Endodermal cell (in vitro differentiated cells): Measurements from ENCODE around the gene C9orf57. TPM values are rescaled to one million over a fixed set of nuclear protein-coding genes. Genes with fewer than 3 reads are reported as not detected.

Source experiments
- DNase-seq: peaks from one replicate; pipeline ENCODE4 v3.0.0-alpha.2; 2017
- H3K27ac ChIP-seq: 2 replicates; pipeline ENCODE4 v1.5.1; 2013; ENCODE audit warnings: mild to moderate bottlenecking, low read depth, low read length, moderate library complexity
- H3K27me3 ChIP-seq: 2 replicates; pipeline ENCODE4 v1.6.1; 2013; ENCODE audit warnings: mild to moderate bottlenecking, low read length, moderate library complexity; ENCODE audit not compliant: insufficient read depth, control insufficient read depth, poor library complexity, severe bottlenecking
- H3K36me3 ChIP-seq: 2 replicates; pipeline ENCODE4 v1.7.0; 2013; ENCODE audit warnings: mild to moderate bottlenecking, low read length, moderate library complexity; ENCODE audit not compliant: control insufficient read depth, insufficient read depth
- H3K4me1 ChIP-seq: one replicate; pipeline ENCODE4 v1.7.0; 2013; ENCODE audit warnings: low read length; ENCODE audit not compliant: control insufficient read depth, insufficient read depth
- H3K4me3 ChIP-seq: 2 replicates; pipeline ENCODE4 v1.5.1; 2013; ENCODE audit warnings: mild to moderate bottlenecking, low read length, moderate library complexity
- H3K9ac ChIP-seq: 2 replicates; pipeline ENCODE4 v1.6.1; 2013; ENCODE audit warnings: mild to moderate bottlenecking, low read length, moderate library complexity; ENCODE audit not compliant: poor library complexity, severe bottlenecking; ENCODE audit errors: extremely low read depth
- H3K9me3 ChIP-seq: 2 replicates; pipeline ENCODE4 v1.6.1; 2013; ENCODE audit warnings: mild to moderate bottlenecking, low read length, moderate library complexity; ENCODE audit not compliant: control insufficient read depth
- H3K27ac Mint-ChIP-seq: 2 replicates; pipeline ENCODE4 v1.8.0; 2020; ENCODE audit warnings: mixed read lengths
- H3K27me3 Mint-ChIP-seq: 2 replicates; pipeline ENCODE4 v1.8.0; 2021; ENCODE audit warnings: mild to moderate bottlenecking, mixed read lengths; ENCODE audit not compliant: insufficient read depth
- H3K36me3 Mint-ChIP-seq: 2 replicates; pipeline ENCODE4 v1.8.0; 2020; ENCODE audit warnings: low read depth, mixed read lengths
- H3K4me1 Mint-ChIP-seq: 2 replicates; pipeline ENCODE4 v1.8.0; 2020; ENCODE audit warnings: mixed read lengths
- H3K4me3 Mint-ChIP-seq: 2 replicates; pipeline ENCODE4 v1.8.0; 2020; ENCODE audit warnings: mild to moderate bottlenecking, moderate library complexity, mixed read lengths
- H3K9me3 Mint-ChIP-seq: 2 replicates; pipeline ENCODE4 v1.8.0; 2020; ENCODE audit warnings: mild to moderate bottlenecking, mixed read lengths
- WGBS, 2 experiments: methylation state at CpG; one replicate each; pipeline versions ENCODE4 v1.1.5 to v1.1.7; 2013; ENCODE audit warnings: missing lambda C conversion rate in 2 of 2, mixed read lengths in 1 of 2; ENCODE audit not compliant: insufficient coverage in 1 of 2, insufficient read length in 1 of 2; 5-methylcytosine and 5-hydroxymethylcytosine counted together
- total RNA-seq, 2 donors: library from RNA; stranded (reverse); fragmentation: NEBNext Ultra II Directional in 1 of 2; extraction: Animal tissue kit (Norgen Biotek cat#: 25700) in 1 of 2; gene quantifications; 2 replicates in 1 of 2; 3 replicates in 1 of 2; pipeline ENCODE4 v1.2.1, GENCODE V29; 2021
- TF ChIP-seq, protein P1 (sequence below): fragments of 200-600 bp; sonication (generic); conservative IDR thresholded peaks from 2 replicates; pipeline ENCODE4 v1.5.0; 2021; ENCODE audit warnings: antibody characterized with exemption, mild to moderate bottlenecking

Gene C9orf57
- total RNA-seq, 2 donors from 2014 or later, result not detected

DNA sequence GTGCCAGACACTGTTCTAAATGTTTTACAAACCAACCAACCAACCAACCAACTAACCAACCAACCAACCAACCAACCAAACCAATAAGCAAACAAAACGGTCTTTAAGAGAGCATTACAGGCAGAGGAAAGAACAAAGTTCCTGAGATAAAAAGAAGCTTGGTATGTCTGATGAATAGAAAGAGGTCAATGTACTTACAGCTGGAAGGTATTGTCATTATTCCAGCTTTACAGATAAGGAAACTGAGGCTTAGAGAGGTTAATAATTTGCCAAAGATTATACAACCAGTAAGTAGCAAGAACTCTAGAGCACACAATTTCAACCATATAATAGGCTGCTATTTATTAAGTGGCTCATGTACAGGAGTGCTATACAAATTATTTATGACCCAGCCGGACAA is 29.6 kb downstream of the C9orf57 start:
- Mint-ChIP-seq H3K4me3 (no peak overlapping the region), H3K4me1 (peaks cover 9% of the 10 kb centered on the region), H3K9me3 (no peaks in the 10 kb centered on the region), H3K27ac (no peak overlapping the region), H3K27me3 (no peaks in the 10 kb centered on the region), H3K36me3 (no peaks in the 10 kb centered on the region)
- TF ChIP-seq, protein P1, sequence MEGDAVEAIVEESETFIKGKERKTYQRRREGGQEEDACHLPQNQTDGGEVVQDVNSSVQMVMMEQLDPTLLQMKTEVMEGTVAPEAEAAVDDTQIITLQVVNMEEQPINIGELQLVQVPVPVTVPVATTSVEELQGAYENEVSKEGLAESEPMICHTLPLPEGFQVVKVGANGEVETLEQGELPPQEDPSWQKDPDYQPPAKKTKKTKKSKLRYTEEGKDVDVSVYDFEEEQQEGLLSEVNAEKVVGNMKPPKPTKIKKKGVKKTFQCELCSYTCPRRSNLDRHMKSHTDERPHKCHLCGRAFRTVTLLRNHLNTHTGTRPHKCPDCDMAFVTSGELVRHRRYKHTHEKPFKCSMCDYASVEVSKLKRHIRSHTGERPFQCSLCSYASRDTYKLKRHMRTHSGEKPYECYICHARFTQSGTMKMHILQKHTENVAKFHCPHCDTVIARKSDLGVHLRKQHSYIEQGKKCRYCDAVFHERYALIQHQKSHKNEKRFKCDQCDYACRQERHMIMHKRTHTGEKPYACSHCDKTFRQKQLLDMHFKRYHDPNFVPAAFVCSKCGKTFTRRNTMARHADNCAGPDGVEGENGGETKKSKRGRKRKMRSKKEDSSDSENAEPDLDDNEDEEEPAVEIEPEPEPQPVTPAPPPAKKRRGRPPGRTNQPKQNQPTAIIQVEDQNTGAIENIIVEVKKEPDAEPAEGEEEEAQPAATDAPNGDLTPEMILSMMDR, result no peak
- Histone ChIP-seq H3K27me3 (no peaks in the 10 kb centered on the region), H3K9ac (no peak overlapping the region), H3K27ac (no peak overlapping the region), H3K36me3 (no peaks in the 10 kb centered on the region), H3K4me3 (peak overlapping the region; percentile 14), H3K9me3 (peaks cover 5% of the 10 kb centered on the region), H3K4me1 (no peaks in the 10 kb centered on the region)
- DNase-seq, result no peak
- WGBS, 2 experiments, result 88% methylated on average over 2 of the region's 2 CpGs; no CpG with 5 or more reads in 1 of the 2 experiments

DNA sequence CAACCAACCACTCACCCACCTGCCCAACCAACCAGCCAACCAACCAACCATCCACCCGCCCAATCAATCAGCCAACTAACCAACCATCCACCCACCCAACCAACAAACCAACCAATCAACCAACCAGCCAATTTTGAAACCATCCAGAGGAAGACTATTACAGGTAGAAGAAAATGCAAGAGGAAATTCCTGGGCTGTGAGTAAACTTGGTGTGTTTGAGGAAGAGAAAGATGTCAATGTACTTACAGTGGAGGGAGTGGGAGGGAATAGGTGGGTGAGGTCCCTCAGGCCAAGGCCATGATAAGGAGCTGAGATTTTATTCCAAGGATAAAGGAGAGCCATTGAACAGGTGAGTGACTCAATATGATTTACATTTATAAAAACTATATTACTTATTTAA is 30.4 kb downstream of the C9orf57 start:
- H3K27ac ChIP-seq, result no peak overlapping the region
- no peak overlapping the region for H3K4me3 ChIP-seq
- WGBS, 2 experiments, result 65% methylated on average over 1 of the region's 1 CpG; no CpG with 5 or more reads in 1 of the 2 experiments
- H3K4me1 Mint-ChIP-seq, result peaks cover 9% of the 10 kb centered on the region
- no peak for DNase-seq
- H3K4me3 Mint-ChIP-seq, result no peak overlapping the region
- no peaks in the 10 kb centered on the region for H3K36me3 ChIP-seq
- H3K27ac Mint-ChIP-seq, result no peak overlapping the region
- H3K36me3 Mint-ChIP-seq, result no peaks in the 10 kb centered on the region
- TF ChIP-seq, protein P1, result no peak
- H3K9ac ChIP-seq, result no peak overlapping the region
- H3K27me3 Mint-ChIP-seq, result no peaks in the 10 kb centered on the region
- H3K9me3 ChIP-seq, result peaks cover 5% of the 10 kb centered on the region
- no peaks in the 10 kb centered on the region for H3K27me3 ChIP-seq
- H3K4me1 ChIP-seq, result no peaks in the 10 kb centered on the region
- no peaks in the 10 kb centered on the region for H3K9me3 Mint-ChIP-seq

DNA sequence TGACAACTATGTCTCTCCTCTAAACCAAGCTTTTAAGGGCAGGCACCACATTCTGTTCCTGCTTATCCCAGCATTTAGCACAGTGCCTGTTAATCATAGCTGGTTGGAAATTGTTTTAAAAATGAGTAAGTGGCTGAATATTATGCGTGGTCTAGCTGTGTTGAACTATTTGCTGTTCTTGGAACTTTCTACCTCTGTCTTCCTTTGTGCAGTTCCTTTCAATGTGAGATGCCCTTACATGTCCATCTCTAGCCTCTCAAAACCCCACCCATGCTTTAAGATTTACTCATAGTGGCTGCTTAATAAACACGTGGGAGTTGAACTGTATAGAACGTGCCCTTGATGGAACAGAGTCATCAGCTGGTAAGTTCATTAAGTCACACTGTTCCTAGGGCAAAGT is 34.5 kb downstream of the C9orf57 start:
- WGBS, 2 experiments, result 93% methylated on average over 3 of the region's 3 CpGs; no CpG with 5 or more reads in 1 of the 2 experiments
- no peak overlapping the region for H3K4me3 ChIP-seq
- no peak for DNase-seq
- Mint-ChIP-seq H3K4me3 (no peak overlapping the region), H3K27ac (peak overlapping the region; percentile 23), H3K36me3 (no peaks in the 10 kb centered on the region), H3K27me3 (no peaks in the 10 kb centered on the region), H3K4me1 (peaks cover 9% of the 10 kb centered on the region), H3K9me3 (no peaks in the 10 kb centered on the region)
- H3K9me3 ChIP-seq, result peaks cover 5% of the 10 kb centered on the region
- TF ChIP-seq, protein P1, result no peak
- H3K9ac ChIP-seq, result no peak overlapping the region
- no peaks in the 10 kb centered on the region for H3K27me3 ChIP-seq
- no peaks in the 10 kb centered on the region for H3K4me1 ChIP-seq
- no peaks in the 10 kb centered on the region for H3K36me3 ChIP-seq
- H3K27ac ChIP-seq, result no peak overlapping the region
